K562 (cell line): ENCODE data around the gene PHF21B.

Experiments used
- ETV5 ChIP-seq: sonication (generic); formaldehyde crosslinking; IDR thresholded peaks from 2 replicates; pipeline ENCODE4 v1.4.0; 2020; ENCODE audit warnings: low read depth, mild to moderate bottlenecking, missing genetic modification reagents
- HDAC2 ChIP-seq: fragments of 450-650 bp; IDR thresholded peaks from 2 replicates; pipeline ENCODE4 v1.6.1; 2016; ENCODE audit warnings: mild to moderate bottlenecking
- HNRNPL ChIP-seq: fragments of 200-400 bp; formaldehyde crosslinking; IDR thresholded peaks from 2 replicates; pipeline ENCODE4 v1.6.1; 2017; ENCODE audit warnings: low read depth, mild to moderate bottlenecking, low read length
- JUN ChIP-seq, 2 experiments: sonication (generic) in 1 of 2; formaldehyde crosslinking in 1 of 2; IDR thresholded peaks; 2 replicates each; pipeline versions ENCODE4 v1.6.1 to v1.8.0; 2012 to 2022; ENCODE audit warnings: borderline replicate concordance in 2 of 2, mild to moderate bottlenecking in 2 of 2, improper control_type of control experiment in 1 of 2, low read depth in 1 of 2, low read length in 1 of 2, missing genetic modification reagents in 1 of 2
- MYNN ChIP-seq, 2 experiments: sonication (generic); formaldehyde crosslinking in 1 of 2; IDR thresholded peaks; 2 replicates each; pipeline versions ENCODE4 v1.5.0 to v1.6.1; 2016 to 2020; ENCODE audit warnings: antibody characterized with exemption in 1 of 2, missing genetic modification reagents in 1 of 2
- SMAD3 ChIP-seq: fragments of 450-650 bp; formaldehyde crosslinking; conservative IDR thresholded peaks from 2 replicates; pipeline ENCODE4 v1.4.0; 2020; ENCODE audit warnings: mild to moderate bottlenecking
- TSHZ1 ChIP-seq: fragments of 250-450 bp; sonication (Bioruptor Pico); IDR thresholded peaks from 2 replicates; pipeline ENCODE4 v1.4.0; 2020; ENCODE audit warnings: mild to moderate bottlenecking, moderate library complexity
- TF ChIP-seq, protein P1 (sequence below), 3 experiments: IDR thresholded peaks in 2 of 3; conservative IDR thresholded peaks in 1 of 3; 2 replicates each; pipeline ENCODE4 v1.5.1; 2011 to 2012; ENCODE audit warnings: low read length in 3 of 3, mild to moderate bottlenecking in 3 of 3, control low read depth in 2 of 3, improper control_type of control experiment in 1 of 3, inconsistent platforms in 1 of 3, low read depth in 1 of 3, mixed read lengths in 1 of 3, moderate library complexity in 1 of 3; ENCODE audit not compliant: insufficient read depth in 2 of 3
- TF ChIP-seq, protein P2 (sequence below), 2 experiments: fragments of 450-650 bp; formaldehyde crosslinking in 1 of 2; IDR thresholded peaks; 2 replicates each; pipeline versions ENCODE4 v1.4.0 to v1.6.1; 2014 to 2020; ENCODE audit warnings: mild to moderate bottlenecking in 2 of 2, borderline replicate concordance in 1 of 2, low read depth in 1 of 2

DNA sequence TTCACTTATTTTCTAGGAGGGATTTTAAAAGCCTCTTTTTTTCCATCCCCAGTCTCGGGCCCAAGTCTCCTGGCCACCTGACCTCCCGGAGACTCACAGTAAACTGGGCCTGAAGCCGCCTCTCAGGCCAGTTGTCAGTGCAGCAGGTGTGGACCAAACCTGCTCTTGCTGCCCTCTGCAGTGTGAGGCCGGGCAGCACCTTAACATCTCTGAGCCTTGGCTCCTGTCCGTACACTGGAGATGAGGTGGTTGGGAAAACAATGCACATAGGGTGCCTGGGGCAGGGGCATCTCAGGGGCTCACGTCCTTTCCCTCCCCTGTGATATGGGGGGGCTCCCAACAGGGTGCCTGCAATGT, 45.1 kb downstream of the PHF21B start:
- TF ChIP-seq, protein P1, sequence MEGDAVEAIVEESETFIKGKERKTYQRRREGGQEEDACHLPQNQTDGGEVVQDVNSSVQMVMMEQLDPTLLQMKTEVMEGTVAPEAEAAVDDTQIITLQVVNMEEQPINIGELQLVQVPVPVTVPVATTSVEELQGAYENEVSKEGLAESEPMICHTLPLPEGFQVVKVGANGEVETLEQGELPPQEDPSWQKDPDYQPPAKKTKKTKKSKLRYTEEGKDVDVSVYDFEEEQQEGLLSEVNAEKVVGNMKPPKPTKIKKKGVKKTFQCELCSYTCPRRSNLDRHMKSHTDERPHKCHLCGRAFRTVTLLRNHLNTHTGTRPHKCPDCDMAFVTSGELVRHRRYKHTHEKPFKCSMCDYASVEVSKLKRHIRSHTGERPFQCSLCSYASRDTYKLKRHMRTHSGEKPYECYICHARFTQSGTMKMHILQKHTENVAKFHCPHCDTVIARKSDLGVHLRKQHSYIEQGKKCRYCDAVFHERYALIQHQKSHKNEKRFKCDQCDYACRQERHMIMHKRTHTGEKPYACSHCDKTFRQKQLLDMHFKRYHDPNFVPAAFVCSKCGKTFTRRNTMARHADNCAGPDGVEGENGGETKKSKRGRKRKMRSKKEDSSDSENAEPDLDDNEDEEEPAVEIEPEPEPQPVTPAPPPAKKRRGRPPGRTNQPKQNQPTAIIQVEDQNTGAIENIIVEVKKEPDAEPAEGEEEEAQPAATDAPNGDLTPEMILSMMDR (IDR thresholded peaks at IDR 0.05 in 2 of 3, conservative IDR thresholded peaks at IDR 0.05 in 1 of 3; ENCODE audit: insufficient read depth in 2 of 3, low read depth in 1 of 3, low read length in 3 of 3) = no peak
- TF ChIP-seq, protein P2, sequence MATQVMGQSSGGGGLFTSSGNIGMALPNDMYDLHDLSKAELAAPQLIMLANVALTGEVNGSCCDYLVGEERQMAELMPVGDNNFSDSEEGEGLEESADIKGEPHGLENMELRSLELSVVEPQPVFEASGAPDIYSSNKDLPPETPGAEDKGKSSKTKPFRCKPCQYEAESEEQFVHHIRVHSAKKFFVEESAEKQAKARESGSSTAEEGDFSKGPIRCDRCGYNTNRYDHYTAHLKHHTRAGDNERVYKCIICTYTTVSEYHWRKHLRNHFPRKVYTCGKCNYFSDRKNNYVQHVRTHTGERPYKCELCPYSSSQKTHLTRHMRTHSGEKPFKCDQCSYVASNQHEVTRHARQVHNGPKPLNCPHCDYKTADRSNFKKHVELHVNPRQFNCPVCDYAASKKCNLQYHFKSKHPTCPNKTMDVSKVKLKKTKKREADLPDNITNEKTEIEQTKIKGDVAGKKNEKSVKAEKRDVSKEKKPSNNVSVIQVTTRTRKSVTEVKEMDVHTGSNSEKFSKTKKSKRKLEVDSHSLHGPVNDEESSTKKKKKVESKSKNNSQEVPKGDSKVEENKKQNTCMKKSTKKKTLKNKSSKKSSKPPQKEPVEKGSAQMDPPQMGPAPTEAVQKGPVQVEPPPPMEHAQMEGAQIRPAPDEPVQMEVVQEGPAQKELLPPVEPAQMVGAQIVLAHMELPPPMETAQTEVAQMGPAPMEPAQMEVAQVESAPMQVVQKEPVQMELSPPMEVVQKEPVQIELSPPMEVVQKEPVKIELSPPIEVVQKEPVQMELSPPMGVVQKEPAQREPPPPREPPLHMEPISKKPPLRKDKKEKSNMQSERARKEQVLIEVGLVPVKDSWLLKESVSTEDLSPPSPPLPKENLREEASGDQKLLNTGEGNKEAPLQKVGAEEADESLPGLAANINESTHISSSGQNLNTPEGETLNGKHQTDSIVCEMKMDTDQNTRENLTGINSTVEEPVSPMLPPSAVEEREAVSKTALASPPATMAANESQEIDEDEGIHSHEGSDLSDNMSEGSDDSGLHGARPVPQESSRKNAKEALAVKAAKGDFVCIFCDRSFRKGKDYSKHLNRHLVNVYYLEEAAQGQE (IDR thresholded peaks at IDR 0.05; ENCODE audit: borderline replicate concordance) = no peak
- TF ChIP-seq, protein P2 (CRISPR knock-in tag; IDR thresholded peaks at IDR 0.05; ENCODE audit: low read depth) = no peak
- TF ChIP-seq JUN (IDR thresholded peaks at IDR 0.05; ENCODE audit: borderline replicate concordance, low read depth, low read length) = no peak
- no peak for TF ChIP-seq JUN (CRISPR knock-in tag; IDR thresholded peaks at IDR 0.05; ENCODE audit: borderline replicate concordance)
- no peak for TF ChIP-seq ETV5 (CRISPR knock-in tag)
- TF ChIP-seq HDAC2 = no peak
- TF ChIP-seq SMAD3 = no peak
- no peak for TF ChIP-seq MYNN (IDR thresholded peaks at IDR 0.05)
- TF ChIP-seq MYNN (CRISPR knock-in tag; IDR thresholded peaks at IDR 0.05) = no peak
- no peak for TF ChIP-seq HNRNPL
- no peak for TF ChIP-seq TSHZ1 (CRISPR knock-in tag)
